Measurements from ENCODE around the gene DGKB. TPM values are rescaled to one million over a fixed set of nuclear protein-coding genes. Genes with fewer than 3 reads are reported as not detected.

The DGKB gene
- total and polyA plus RNA-seq, 2 of the 8 experiments (the other 6 are each of a cell fraction or from before 2014, with no cell fraction given) = 1.9 to 2.6 TPM

- Histone ChIP-seq H3K9me3 (ENCODE audit: insufficient read depth in 2 of 2, low read depth in 1 of 2, low read length in 1 of 2) (no peaks in the 10 kb centered on the region), H3K27me3 (replicated peaks in 1 of 4; ENCODE audit: control insufficient read depth in 3 of 4, extremely low read depth in 1 of 4, insufficient read depth in 3 of 4, low read length in 3 of 4) (no peaks in the 10 kb centered on the region), H2BK5ac (ENCODE audit: low read depth, low read length) (no peak overlapping the region), H3K23ac (ENCODE audit: insufficient read length) (no peak overlapping the region), H2AFZ (ENCODE audit: low read length) (no peak overlapping the region), H4K91ac (replicated peaks; ENCODE audit: insufficient read length, low read length) (no peak overlapping the region), H2BK20ac (ENCODE audit: low read length) (no peak overlapping the region), H3K18ac (ENCODE audit: extremely low read depth, low read length) (no peak overlapping the region), H4K20me1 (replicated peaks in 1 of 2; ENCODE audit: control insufficient read depth in 1 of 2, insufficient read depth in 2 of 2, low read length in 2 of 2) (no peaks in the 10 kb centered on the region), H3K4me2 (ENCODE audit: insufficient read depth in 1 of 2, low read depth in 2 of 2, low read length in 2 of 2) (no peak overlapping the region), H3K23me2 (ENCODE audit: low read depth, low read length) (no peaks in the 10 kb centered on the region), H3K79me1 (ENCODE audit: low read depth, low read length) (no peaks in the 10 kb centered on the region), H3K79me2 (ENCODE audit: control insufficient read depth in 1 of 2, insufficient read depth in 2 of 2, low read length in 2 of 2) (no peaks in the 10 kb centered on the region), H3K4ac (replicated peaks; ENCODE audit: insufficient read length, low read depth, low read length) (no peak overlapping the region), H2BK12ac (ENCODE audit: low read depth, low read length) (no peak overlapping the region), H2BK120ac (replicated peaks; ENCODE audit: low read depth, low read length) (no peak overlapping the region), H2BK15ac (ENCODE audit: low read length) (no peak overlapping the region), H3K9ac (replicated peaks in 1 of 4; ENCODE audit: extremely low read depth in 1 of 4, low read depth in 3 of 4, low read length in 3 of 4) (no peak overlapping the region), H4K5ac (ENCODE audit: insufficient read length, low read depth, low read length) (no peak overlapping the region), H2AK5ac (ENCODE audit: low read depth, low read length) (no peak overlapping the region), H3K14ac (ENCODE audit: insufficient read length) (no peak overlapping the region), H3K36me3 (ENCODE audit: control insufficient read depth in 2 of 4, insufficient read depth in 4 of 4, low read length in 3 of 4) (no peaks in the 10 kb centered on the region), H3K4me3 (ENCODE audit: extremely low read depth in 1 of 4, insufficient read depth in 2 of 4, low read depth in 3 of 4, low read length in 4 of 4) (no peak overlapping the region), H4K8ac (ENCODE audit: extremely low read depth, insufficient read depth, low read length) (no peak overlapping the region), H3K4me1 (replicated peaks in 1 of 4; ENCODE audit: control insufficient read depth in 3 of 4, insufficient read depth in 4 of 4, low read length in 3 of 4) (no peaks in the 10 kb centered on the region), H3K56ac (replicated peaks; ENCODE audit: insufficient read length, low read depth, low read length) (no peak overlapping the region), H3K27ac (ENCODE audit: low read depth, low read length) (no peak overlapping the region)
- POLR2A ChIA-PET (ENCODE audit: partially characterized antibody) = no interaction called here
- FAIRE-seq (no peak), DNase-seq (ENCODE audit: low read depth in 1 of 2, low spot score in 2 of 2) (no peak)
- CTCF ChIA-PET (ENCODE audit: partially characterized antibody) = no interaction called here
- TF ChIP-seq POLR2AphosphoS5 (IDR thresholded peaks at IDR 0.05; ENCODE audit: low read depth, low read length) (no peak), HDAC6 (IDR thresholded peaks at IDR 0.05; ENCODE audit: low read depth, low read length) (no peak), EP300 (IDR thresholded peaks at IDR 0.05; ENCODE audit: borderline replicate concordance in 1 of 2, low read depth in 2 of 2, low read length in 2 of 2) (no peak), ZNF274 (IDR thresholded peaks at IDR 0.05; ENCODE audit: borderline replicate concordance, extremely low read depth, low read length) (no peak), SP1 (IDR thresholded peaks at IDR 0.05; ENCODE audit: low read depth, low read length) (no peak), RFX5 (IDR thresholded peaks at IDR 0.05; ENCODE audit: borderline replicate concordance, low read depth, low read length) (no peak), HDAC2 (IDR thresholded peaks at IDR 0.05; ENCODE audit: borderline replicate concordance in 1 of 2, low read depth in 2 of 2, low read length in 2 of 2) (no peak), RXRA (IDR thresholded peaks at IDR 0.05; ENCODE audit: insufficient read depth, low read depth, low read length) (no peak), PHF8 (conservative IDR thresholded peaks at IDR 0.05; ENCODE audit: low read depth, low read length) (no peak), NANOG (IDR thresholded peaks at IDR 0.05; ENCODE audit: insufficient read depth, low read depth, low read length, poor library complexity, severe bottlenecking) (no peak), SRF (IDR thresholded peaks at IDR 0.05; ENCODE audit: low read depth, low read length) (no peak), TCF12 (IDR thresholded peaks at IDR 0.05; ENCODE audit: low read depth, low read length) (no peak), RNF2 (IDR thresholded peaks at IDR 0.05; ENCODE audit: borderline replicate concordance, low read depth, low read length, missing control alignments, poor library complexity, severe bottlenecking) (no peak), EGR1 (IDR thresholded peaks at IDR 0.05; ENCODE audit: borderline replicate concordance, low read depth, low read length) (no peak), TAF7 (optimal IDR thresholded peaks at IDR 0.05; ENCODE audit: borderline replicate concordance, low read depth, low read length) (no peak)
Measured at GRCh38 chr7:14894826-14895225, 7.7 kb downstream of the DGKB start.

Measured in H1 (cell line).